Choroid plexus epithelial cell (primary cell): ENCODE measurements around the gene ZBTB38.

Experiments
- DNase-seq: peaks from one replicate; pipeline ENCODE4 v3.0.0-alpha.2; 2010; ENCODE audit warnings: low read depth
- H3K4me3 ChIP-seq: 2 replicates; pipeline ENCODE4 v1.5.1; 2011; ENCODE audit warnings: low read depth, mild to moderate bottlenecking, control low read depth, low read length, moderate library complexity
- TF ChIP-seq, protein P1 (sequence below): conservative IDR thresholded peaks from 2 replicates; pipeline ENCODE4 v1.5.1; 2011; ENCODE audit warnings: low read depth, mild to moderate bottlenecking, control low read depth, inconsistent platforms, low read length, moderate library complexity

The ZBTB38 gene

GRCh38 chr3:141412087-141412935, 44.0 kb downstream of the ZBTB38 start:
- no peak overlapping the region for H3K4me3 ChIP-seq
- DNase-seq = peak; percentile 93
- TF ChIP-seq, protein P1, sequence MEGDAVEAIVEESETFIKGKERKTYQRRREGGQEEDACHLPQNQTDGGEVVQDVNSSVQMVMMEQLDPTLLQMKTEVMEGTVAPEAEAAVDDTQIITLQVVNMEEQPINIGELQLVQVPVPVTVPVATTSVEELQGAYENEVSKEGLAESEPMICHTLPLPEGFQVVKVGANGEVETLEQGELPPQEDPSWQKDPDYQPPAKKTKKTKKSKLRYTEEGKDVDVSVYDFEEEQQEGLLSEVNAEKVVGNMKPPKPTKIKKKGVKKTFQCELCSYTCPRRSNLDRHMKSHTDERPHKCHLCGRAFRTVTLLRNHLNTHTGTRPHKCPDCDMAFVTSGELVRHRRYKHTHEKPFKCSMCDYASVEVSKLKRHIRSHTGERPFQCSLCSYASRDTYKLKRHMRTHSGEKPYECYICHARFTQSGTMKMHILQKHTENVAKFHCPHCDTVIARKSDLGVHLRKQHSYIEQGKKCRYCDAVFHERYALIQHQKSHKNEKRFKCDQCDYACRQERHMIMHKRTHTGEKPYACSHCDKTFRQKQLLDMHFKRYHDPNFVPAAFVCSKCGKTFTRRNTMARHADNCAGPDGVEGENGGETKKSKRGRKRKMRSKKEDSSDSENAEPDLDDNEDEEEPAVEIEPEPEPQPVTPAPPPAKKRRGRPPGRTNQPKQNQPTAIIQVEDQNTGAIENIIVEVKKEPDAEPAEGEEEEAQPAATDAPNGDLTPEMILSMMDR = no peak

GRCh38 chr3:141412936-141413354, 44.6 kb downstream of the ZBTB38 start:
- TF ChIP-seq, protein P1 = no peak
- no peak overlapping the region for H3K4me3 ChIP-seq
- DNase-seq = peak; percentile 80

GRCh38 chr3:141413391-141413790, 45.1 kb downstream of the ZBTB38 start:
- no peak overlapping the region for H3K4me3 ChIP-seq
- TF ChIP-seq, protein P1 = no peak
- no peak for DNase-seq

DNA sequence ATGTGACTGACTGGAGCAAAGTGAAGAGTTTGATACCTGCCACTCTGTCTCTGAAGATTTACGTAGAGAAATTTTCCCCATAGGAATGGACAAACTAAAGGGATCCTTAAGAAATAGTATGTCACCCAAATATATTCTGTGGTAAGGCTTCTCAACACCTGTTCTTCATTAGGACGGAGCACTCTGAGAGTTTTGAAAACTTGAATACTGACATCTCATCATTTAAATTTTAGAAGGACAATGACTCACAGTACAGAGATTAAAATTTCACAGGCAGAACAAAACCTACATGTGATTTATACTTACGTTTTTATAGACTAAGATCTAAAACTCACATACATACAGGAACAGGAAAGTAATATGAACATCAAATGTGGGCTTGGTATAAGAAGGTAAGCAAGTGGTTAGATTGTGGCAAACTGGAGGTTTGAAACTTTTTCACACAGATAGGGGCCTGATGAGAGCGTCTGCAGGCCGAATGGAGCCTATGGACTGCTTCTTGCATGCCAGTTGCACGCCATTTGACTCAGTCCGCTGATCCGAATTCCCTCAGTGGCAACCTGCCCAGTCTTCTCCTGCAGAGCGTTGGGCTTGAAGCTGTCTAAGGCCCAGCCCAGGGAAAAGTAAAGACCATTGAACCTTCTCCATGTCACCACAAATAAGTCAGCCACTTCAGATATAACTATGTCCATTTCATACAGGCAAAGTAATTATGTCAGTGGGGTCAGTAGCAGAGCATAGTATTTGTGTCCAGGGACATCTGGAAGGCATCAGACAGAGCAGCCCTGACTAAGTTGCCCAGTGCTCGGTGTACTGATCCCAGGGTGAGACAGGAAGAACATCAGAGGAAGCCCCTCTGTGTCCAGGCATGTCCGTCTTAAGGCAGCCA, 45.7 kb downstream of the ZBTB38 start:
- H3K4me3 ChIP-seq = no peak overlapping the region
- DNase-seq = peak; percentile 53

DNA sequence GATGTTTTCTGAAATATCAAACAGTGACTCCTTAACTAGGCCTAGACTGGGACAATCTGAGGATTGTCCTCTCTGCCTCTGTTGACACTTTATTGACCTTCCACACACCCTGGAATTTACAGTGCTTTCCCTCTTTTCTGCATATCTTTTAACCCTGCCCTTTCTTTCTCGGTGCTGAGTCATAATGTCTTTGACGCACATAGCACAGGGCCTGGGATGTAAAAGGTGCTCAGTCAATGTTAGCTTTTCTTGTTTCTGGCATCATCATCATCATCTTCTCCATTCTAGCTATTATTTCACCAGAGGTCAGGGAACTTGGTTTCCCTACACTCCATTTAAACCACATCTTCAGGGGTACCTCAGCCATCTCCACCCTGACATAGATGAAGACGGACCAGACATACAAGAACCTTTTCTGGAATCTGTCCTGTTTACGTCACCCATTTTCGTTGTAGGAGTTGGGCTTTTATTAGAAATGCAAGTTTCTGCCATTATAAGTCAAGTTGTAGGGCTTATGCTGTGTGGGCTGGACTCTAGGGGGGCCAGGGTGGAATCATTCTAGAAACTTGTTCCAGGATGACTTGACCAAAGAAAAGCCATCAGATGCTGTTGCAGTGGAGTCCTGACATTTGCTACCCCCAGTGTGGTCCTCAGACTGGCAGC, 46.6 kb downstream of the ZBTB38 start:
- no peak overlapping the region for H3K4me3 ChIP-seq
- peak; percentile 69 for DNase-seq
- TF ChIP-seq, protein P1 = no peak

More for the DNA sequence above, 45.7 kb downstream of the ZBTB38 start:
- TF ChIP-seq, protein P1 = no peak

DNA sequence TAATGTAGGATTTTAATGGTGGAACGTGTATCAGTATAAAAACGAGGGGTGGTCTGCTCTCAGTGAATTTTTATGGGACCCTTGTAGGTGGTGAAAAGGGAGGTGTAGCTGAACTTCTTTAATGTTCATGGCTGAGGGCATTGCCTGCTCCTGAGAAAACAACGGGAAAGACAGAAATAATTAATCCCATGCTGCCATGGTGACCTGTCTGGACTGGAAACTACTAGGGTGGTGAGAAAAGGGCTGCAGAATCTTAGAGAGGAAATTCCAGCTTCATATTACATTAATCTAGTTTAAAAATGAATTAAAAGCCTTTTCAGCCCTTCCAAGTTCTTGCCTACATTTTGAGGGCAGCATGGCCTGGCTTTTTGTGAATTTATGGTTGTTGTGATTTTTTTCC, 47.6 kb downstream of the ZBTB38 start:
- DNase-seq = no peak
- TF ChIP-seq, protein P1 = no peak
- no peak overlapping the region for H3K4me3 ChIP-seq
